ENCODE measurements around the gene TSPAN11.
"Not testable (repeated sequence)": the region's sequence is repeated elsewhere in the genome, so short reads cannot be mapped to it uniquely, and the experiment has no call there.

The TSPAN11 gene

DNA sequence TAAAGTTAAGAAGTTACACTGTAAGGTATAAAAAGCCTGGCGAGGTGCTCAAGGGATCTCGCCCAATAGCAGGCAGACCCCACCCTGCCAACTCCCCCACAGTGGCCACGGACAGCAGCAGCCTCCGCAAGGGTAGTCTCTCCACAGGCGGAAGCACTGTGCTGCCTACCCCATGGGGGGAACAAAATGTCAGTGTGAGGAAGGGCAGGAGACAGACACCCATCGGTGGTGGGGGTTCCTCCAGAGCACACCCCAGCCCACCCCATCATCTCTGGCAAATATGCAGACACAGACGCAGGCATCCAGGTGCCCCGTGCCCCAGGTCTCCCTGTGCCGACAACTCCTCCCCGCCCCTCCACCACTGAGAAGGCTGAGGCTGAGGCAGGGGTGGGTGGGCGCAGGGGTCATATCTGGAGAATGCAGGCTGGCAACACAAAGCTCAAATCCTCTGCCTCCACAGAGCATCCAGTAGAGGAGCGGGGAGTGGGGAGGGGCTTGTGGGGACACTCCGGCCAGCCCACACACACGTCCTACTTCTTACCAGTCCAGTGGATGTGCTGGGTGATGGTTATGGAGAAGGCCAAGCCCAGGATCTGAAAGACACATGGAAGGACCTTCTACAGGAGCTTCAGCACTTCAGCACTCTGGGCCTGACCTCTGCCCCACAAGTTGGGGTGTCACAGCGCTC, 78.9 kb downstream of the TSPAN11 start:
- DNase-seq: no peak

DNA sequence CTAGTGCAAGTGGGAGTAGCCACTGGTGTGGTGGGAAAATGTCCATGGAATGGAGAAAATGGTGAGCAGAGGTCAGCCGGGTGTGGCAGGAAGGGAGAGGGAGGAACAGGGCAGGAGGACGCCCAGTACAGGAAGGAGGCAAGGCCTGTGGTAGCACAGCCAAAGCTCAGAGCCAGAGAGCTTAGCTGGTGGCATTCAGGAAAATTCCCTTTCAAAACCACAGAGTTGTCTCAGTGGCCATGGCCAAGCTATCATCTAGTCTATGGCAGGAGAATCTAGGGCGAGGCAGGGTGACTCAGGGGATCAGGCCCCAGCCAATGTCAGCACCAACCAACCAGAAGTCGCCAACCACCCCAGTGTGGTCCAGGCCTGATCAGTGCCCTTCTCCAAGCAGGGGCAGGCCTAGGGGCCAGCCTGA, 79.4 kb downstream of the TSPAN11 start:
- DNase-seq: no peak

DNA sequence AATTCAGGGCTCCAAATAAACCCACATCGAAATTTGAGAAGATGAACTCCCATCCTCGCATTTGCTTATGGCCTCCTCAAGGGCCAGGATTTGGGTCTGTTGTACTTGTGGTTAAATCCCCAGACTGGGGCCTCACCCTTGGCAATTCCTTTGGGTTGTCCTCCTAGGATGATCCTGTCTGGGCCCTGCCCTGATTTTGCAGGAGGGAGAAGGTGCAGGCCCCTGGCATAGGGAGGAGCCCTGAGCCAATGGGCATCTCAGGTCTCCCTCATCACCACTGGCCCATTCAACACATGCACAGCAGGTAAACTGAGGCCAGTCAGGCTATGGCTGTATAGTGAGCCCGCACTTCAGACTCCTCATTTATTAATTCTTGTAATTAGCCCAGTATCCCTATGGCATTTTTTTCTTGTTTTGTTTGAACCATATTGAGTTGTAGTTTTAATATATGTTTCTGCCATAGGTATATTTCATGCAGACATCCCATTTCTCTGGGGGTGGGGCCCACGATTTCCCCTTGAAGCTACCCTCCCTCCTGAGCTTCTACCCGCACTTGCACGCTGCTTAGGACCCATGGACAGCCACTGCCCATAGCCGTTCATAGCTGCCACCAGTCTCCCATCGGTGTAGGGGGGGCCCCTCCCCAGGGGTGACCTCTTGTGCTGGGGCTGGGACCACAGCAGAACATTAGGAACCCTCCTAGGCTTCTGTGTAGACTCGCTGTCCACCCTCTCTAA, 80.0 kb downstream of the TSPAN11 start:
- no peak for DNase-seq

DNA sequence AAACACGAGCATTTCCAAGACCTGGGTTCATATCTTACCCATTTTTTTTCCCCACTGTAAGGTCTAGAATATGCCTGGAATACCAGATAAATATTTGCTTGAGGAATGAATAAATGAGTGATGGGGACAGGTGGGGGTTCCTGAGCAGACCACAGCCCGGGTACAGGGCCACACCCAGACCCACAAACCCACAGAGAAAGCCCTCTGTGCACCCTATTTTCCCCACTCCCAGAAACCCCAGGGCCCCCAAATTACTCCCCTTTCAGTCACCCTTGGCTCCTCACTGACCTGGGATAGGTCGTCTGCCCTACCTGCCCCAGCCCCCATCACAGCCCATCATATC, 80.6 kb downstream of the TSPAN11 start:
- no peak for DNase-seq

DNA sequence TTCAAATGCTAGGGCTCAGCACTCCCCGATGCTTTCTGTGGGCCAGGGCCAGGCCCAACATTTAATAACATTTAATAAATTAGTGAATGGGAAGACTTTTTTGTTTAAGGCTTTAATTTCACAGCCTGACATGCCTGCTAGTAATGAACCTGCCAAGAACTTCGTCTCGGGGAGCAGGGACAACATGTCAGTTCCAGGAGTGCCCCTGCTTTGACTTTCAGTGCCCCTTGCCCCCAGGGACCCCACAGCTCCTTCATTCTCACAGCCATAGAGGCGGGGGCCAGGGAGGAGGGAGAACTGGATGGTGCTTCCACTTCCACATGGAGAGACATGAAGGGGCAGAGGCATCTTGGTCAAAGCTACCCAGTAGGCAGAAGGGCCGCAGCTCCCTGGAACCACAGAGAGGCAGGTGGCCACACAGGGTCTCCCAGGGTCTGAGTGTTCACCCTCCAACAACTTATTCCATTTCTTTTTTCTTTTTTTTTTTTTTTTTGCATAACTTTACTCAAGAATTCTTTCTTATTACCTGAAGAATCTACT, 81.2 kb downstream of the TSPAN11 start:
- DNase-seq: no peak

DNA sequence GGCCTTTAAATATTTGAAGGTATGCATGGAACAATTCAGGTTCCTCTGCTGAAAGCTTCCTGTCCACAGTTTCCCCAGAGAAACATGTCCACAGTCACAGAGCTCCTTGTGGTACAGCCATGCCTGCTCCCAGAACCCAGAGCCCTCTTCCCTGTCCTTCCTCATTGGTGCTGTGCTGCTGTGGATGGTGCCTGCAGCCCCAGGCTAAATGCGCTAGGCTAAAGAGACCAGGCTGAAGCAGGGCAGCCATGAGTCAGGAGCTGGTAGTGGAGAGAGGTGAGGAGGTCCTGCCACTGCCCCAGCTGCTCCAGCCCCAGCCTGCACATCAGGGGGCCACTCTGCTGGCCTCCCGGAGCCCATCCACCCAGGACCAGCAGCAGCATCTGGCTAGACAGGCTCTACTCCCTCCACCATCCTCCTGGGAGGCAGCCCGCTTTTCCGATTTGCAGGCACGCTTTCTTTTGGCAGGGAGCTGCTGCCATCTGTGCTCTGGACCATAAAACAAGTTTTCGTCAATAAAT, 81.8 kb downstream of the TSPAN11 start:
- DNase-seq: no peak

DNA sequence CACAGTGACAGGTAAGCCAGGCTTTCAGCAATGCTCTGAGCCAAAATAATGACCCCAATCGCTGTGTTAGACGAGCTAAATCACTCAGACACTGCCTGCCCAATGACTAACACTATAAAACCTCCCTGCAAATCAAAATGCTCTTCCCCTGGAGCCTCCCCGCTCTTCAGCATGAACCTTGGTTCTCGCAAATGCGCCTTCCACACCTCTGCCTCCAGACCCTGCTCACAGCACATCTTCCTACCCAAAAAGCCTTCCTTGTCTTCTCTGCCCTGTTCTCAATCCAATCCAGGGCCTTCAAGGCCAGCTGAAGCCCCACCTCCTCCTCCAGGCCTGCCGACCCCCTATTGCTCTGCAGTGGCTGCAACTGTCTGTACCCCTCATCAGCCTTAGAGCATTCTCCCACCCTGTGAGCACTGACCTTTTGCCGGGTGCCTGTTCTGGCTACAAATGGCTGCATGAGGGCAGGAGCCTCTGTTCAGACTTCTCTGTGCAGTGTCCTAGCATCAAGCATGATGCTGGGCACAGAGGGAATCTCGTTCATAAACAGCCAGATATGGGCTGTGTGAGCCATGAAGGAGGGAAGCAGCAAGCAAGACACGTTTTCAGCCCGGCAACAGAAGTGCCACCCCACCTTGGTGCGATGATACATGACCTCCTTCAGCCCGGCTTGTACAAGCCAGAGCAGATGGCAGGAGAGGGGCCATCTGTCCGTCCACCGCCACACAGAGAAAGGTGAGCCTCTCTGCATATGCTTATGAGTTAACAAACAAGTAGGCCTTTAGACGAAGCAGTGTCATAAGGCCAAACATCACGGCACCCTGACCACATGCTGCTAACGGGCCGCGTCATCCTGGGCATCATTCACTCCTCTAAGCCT, 82.7 kb downstream of the TSPAN11 start:
- DNase-seq: no peak

DNA sequence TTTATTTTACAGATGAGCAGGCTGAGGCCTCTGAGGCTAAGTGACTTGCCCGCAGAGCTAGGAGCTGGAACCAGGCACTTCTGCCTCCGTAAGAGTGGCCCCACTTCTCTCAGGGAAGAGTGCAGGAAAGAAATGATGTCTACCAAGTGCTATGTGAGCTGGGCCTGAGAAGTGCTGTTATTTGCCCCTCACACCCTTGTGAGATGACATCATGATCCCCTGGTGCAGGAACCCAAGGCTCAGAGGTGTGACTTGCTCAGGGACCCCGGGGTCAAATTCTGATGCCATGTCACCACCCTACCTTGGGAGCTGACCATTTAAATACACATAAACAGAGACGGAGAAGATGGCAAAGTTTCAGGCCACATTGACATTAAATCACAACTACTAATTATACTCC, 83.4 kb downstream of the TSPAN11 start:
- DNase-seq: no peak

DNA sequence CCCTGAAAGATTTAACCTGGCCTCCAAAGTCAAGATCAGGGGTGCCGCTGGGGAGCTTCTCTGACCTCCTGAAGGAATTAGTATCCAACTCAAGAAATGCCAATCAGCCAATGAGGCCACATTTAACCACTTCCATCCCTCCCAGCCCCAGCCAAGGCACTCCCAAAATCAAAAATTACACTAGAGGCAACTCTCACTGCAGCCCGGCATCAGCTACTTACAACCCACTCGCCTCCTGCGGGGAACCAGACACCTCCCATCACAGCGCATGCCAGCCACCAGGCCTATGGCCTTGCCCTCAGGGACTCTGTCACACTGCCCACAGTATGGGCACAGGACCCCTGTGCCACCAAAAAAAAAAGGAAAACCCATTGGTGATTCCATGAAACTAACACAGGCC, 84.8 kb downstream of the TSPAN11 start:
- DNase-seq: no peak

DNA sequence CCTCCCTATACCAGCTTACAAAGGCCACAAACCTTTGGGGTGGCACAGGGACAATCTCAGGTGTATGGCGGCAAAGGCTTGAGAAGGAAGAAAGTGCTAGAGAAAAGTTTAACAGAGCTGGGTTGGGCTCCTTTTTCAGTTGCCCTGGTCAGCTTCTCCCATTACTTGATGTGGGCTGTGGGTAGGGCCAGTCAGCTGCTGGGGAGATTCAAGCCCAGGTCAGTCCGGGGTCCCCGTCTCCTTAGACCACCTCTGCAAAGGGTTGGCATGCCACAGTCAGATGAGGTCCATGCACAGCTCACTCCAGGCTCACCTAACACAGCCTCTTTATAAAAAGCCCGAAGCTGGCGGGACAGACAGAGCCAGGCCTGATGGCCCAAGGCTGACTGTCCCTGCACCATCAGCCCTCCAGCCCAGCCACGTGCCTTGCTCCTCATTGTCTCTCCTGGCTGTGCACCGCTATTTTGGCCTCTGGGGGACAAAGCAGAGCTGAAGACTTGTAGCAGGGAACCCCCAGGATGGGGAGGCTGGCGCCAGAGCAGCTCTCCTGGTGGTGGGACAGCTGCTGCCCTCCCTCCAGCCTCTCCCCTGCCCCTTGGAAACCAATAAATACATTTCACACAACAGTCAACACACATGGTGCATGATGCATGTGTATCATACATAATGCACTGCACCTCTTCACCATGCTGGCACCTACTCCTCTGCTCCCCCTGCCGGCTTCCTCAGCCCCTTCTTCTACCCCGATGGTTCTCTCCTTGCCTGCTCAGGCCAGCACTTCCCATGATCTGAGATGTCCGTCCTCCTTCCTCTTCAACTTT, 85.4 kb downstream of the TSPAN11 start:
- no peak for DNase-seq

DNA sequence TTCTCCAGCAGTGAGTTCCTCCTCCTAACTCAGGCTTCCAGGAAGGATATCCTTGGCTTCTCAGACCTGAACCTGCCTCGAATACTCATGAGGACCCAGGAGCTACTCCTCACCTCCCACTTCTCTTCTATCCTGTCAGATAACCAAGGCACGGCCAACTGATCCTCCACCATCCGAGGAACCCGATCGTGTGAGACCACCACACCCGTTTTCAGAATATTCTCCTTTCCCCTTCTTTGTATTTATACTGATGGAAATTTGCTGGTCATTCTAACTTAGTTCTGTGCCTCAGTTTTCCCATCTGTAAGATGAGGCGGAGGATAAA, 86.0 kb downstream of the TSPAN11 start:
- DNase-seq: not testable (repeated sequence)

DNA sequence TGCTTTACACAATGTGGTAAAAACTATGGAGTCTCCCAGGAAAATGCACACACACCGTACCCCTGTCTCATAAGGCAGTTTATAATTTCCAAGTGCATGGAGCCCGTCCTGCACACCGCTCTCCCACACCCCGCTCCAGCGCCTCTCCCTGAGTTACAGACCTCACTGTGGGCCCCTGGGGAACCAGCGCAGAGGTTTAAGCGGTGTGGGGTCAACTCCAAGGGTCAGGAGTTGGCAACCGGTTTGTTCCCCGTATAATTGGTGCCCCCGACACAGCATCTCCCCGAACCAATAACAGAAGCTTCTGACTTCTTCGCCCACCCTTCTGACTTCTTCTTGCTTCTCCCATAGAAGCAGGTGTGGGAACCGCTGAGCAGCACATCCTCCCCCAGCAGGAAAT, 88.7 kb downstream of the TSPAN11 start:
- DNase-seq: no peak

DNA sequence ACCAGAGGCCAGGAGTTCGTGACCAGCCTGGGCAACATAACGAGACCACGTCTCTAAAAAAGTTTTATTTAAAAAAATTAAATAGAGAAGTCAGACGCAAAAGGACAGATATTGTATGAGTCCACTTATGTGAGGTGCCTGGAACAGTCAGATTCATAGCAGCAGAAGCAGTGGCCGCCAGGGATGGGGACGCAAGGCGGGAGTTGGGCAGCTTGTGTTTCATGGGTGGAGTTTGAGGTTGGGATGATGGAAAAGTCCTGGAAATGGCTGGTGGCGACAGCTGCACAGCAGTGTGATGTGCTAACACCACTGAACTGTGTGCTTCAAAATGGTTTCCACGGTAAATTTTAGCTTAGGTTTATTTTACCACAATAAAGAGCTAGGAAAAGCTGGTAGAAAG, 89.5 kb downstream of the TSPAN11 start:
- no peak for DNase-seq

DNA sequence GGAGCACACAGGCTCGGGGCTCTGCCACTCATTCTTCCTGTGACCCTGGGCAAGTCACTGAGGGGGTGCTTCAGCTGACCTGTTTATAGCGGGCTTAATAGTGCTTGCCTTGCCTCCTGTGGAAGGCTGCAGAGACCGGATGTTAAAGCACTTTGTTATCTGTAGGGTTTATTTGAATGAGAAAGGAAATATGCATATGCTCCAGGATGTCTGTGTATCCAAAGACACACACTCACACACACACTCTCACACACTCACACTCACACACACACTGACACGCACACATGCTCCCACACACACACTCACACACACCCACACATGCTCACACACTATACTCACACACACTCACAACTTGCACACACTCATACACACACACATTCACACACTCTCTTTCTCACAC, 91.0 kb downstream of the TSPAN11 start:
- no peak for DNase-seq

DNA sequence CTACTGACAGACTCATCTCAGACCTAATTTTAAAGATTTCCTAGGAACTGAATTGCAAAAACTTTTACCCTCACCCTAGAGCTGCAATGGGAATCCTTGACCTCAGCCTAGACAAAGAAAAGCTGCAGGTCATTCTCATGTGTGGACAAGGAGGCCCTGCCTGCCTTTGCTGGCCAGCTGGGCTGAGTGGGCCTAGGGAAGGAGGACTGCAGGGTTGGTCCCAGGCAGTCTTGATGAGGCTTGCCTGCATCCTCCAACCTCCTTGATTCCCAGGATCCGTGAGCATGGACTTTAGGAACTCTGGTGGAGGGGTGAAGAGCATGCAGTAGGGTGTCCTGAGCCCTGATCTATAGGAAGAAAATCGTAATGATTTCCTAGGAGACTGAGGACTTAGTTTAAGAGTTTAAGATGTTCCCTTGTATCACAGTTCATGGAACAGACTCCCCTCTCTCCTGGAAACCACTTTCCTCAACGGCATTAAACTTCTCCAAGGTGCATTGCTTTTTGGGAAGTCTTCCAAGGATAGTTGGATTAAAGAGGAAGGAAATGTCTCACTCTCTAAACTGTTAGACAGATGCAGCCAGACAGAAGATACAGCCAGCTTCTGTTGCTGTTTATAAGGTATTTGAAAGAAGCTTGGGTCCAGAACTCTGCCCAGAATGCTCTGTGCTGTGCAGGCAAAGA, 91.7 kb downstream of the TSPAN11 start:
- no peak for DNase-seq

DNA sequence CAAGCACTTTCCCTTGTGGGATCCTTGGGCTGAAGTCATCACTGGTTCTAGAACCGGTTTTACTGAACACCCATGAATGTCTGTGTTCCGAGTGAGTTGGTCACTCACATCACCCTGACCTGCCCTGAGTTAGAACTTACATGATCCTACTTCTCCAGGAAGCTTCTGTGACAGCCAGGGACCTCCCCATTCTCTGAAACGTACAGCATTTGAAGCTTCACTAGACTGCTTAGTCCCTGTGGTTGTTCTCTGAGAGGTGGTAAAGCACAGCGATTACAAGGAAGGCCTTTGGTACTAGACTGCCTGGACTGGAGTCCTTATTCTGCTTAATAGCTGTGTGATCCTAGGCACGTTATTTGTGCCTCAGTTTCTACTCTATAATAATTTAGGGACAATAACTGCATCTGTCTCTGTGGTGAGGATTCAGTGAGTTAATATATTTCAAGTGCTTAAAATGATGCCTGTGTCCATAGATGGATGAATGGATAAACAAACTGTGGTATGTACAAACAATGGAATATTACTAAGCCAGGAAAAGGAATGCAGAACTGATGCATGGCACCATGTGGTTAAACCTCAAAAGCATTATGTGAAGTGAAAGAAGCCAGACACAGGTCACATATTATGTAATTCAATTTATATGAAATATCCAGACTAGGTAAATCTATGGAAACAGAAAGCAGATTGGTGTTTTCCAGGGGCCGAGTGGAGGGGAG, 92.4 kb downstream of the TSPAN11 start:
- DNase-seq: no peak

DNA sequence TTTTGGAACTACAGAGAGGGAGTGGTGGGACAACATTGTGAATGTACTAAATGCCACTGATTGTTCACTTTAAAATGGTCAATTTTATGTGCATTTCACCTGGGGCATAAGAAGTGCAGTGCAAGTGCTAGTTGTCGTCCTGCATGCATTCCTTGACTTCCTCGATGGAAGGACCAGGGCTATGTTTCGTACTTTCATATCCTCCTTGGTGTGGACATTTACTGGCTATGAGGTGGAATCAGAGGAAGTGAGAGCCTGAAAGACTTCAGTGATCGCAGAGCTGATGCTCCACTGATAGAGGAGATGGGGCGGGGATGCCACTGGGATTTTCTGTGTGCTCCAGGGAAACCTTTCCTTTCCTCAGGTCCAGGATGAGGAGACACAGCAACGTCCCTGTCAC, 93.0 kb downstream of the TSPAN11 start:
- DNase-seq: no peak

DNA sequence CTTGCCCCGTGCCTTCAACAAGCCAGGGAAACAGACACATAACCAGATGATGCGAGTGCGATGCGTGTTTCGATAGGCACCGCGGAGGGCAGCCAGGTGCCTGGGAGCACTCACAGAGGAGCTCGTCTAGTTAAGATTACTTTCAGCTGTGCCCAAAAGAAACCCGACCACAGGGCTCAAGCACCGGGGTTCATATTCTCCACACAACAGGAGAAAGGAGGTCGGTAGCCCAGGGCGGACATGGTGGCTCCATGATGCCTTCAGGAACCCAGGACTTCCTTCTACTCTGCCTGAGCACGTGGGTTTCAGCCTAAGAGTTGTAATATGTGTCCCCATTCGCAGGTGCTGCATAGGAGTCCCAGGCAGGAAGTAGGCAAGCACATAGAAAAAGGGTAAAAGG, 93.4 kb downstream of the TSPAN11 start:
- DNase-seq: no peak

DNA sequence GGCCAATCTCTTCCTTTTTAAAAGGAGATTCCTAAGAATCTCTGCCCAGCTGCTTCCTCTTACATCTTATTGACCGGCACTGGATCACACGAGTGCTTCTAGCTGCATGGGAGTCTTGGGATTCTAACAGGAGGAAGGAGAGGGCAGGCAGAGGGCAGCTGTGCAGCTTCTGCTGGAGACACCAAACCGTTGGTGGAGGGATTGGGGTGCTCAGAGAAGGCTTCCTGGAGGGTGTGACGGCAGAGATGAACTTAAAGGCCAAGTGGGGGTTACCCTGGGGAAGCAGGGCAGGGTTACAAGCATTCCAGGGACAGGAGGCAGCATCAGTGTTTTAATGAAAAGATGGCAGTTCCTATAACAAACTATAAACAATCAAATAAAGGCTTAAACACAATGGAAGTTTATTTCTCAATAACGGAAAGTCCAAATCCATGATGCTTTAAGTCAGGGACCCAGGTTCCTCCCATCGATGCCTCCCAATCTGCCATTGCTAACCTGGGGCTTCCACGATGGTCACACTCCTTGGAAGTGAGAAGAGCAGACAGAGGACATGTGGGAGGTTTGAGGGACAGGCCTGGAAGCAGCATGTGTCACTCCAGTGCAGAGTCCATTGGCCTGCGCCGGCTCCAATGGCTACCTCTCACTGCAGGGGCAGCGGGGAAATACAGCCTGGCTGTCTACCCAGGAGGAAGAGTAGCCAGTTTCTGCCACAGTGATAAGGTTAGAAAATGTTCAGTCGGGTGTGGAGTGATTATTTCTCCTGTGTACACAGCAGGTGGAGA, 94.0 kb downstream of the TSPAN11 start:
- DNase-seq: no peak

DNA sequence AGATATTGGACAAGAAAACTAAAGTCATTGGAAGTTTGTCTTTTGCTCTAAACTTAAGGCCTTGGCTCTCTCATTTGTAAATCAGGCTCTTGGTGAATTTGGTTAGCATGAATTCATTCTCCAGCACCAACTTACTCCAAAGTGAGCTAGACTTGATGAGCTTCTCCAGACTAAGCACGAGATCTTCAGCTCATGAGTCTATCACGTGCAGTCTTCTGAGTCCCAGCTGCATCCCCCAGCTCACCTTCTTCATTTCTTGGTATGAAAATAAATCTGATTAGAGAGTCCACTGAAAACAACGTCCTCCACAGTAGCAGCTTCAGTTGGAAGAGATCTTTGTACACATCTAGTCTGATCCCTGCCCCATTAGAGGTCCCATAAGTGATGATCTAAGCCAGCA, 94.6 kb downstream of the TSPAN11 start:
- no peak for DNase-seq

Measured in NCI-H510A treated with DMSO at 0.1 percent for 48 hours (cell line).